PC-9 (cell line): ENCODE data around the gene ELMO2. TPM values are rescaled to one million over a fixed set of nuclear protein-coding genes. Genes with fewer than 3 reads are reported as not detected.

ENCODE experiments used
- BruUV-seq: library from RNA; stranded (reverse); fragments of 400-500 nt; replicated peaks from 2 replicates; lab custom pipeline; 2021; lab: Mats Ljungman, UMichigan
- CTCF ChIA-PET: fragments of 300-600 bp; sonication (Branson Sonifier 250); formaldehyde crosslinking; loops from one replicate; lab custom pipeline; 2022; ENCODE audit warnings: antibody characterized with exemption; lab: Charles Lee
- POLR2A ChIA-PET: fragments of 300-600 bp; sonication (Branson Sonifier 250); formaldehyde crosslinking; loops from one replicate; lab custom pipeline; 2022; ENCODE audit warnings: antibody characterized with exemption; ENCODE audit not compliant: unreplicated experiment; lab: Charles Lee
- DNase-seq, 2 experiments: peaks; one replicate each; pipeline versions ENCODE4 v3.0.0 to v3.0.0-alpha.2; 2015 to 2022; ENCODE audit warnings: mixed read lengths in 1 of 2
- H2AFZ ChIP-seq: fragments of 200-600 bp; sonication (generic); 2 replicates; pipeline ENCODE4 v1.8.1; 2017; ENCODE audit warnings: antibody characterized with exemption
- H3F3A ChIP-seq: fragments of 200-600 bp; sonication (generic); 2 replicates; pipeline ENCODE4 v1.8.1; 2017; ENCODE audit warnings: antibody characterized with exemption, mild to moderate bottlenecking, low read depth; ENCODE audit not compliant: insufficient read depth
- H3K27ac ChIP-seq: fragments of 200-600 bp; sonication (generic); 2 replicates; pipeline ENCODE4 v1.6.1; 2016; ENCODE audit warnings: mixed run types
- H3K27me3 ChIP-seq: fragments of 200-600 bp; sonication (generic); 2 replicates; pipeline ENCODE4 v1.6.1; 2016; ENCODE audit warnings: low read depth, mixed run types; ENCODE audit not compliant: insufficient read depth
- H3K36me3 ChIP-seq: fragments of 200-600 bp; sonication (generic); 2 replicates; pipeline ENCODE4 v1.6.1; 2016; ENCODE audit warnings: low read depth, mixed run types
- H3K4me1 ChIP-seq: fragments of 200-600 bp; sonication (generic); replicated peaks from 2 replicates; pipeline ENCODE4 v1.6.1; 2016; ENCODE audit warnings: mixed run types; ENCODE audit not compliant: insufficient read depth
- H3K4me2 ChIP-seq: fragments of 200-600 bp; sonication (generic); 2 replicates; pipeline ENCODE4 v1.6.1; 2017; ENCODE audit warnings: mixed run types
- H3K4me3 ChIP-seq: fragments of 200-600 bp; sonication (generic); 2 replicates; pipeline ENCODE4 v1.6.1; 2016; ENCODE audit warnings: mixed run types
- H3K79me2 ChIP-seq: fragments of 200-600 bp; sonication (generic); 2 replicates; pipeline ENCODE4 v1.6.1; 2017; ENCODE audit warnings: low read depth, mixed run types
- H3K9me2 ChIP-seq: fragments of 200-600 bp; sonication (generic); 2 replicates; pipeline ENCODE4 v1.8.1; 2017; ENCODE audit warnings: mild to moderate bottlenecking; ENCODE audit not compliant: insufficient read depth
- H3K9me3 ChIP-seq: fragments of 200-600 bp; sonication (generic); 2 replicates; pipeline ENCODE4 v1.8.1; 2016; ENCODE audit warnings: low read depth; ENCODE audit not compliant: insufficient read depth
- H4K20me1 ChIP-seq: fragments of 200-600 bp; sonication (generic); 2 replicates; pipeline ENCODE4 v1.8.1; 2017; ENCODE audit not compliant: insufficient read depth
- CTCF ChIP-seq: fragments of 200-600 bp; sonication (generic); conservative IDR thresholded peaks from 2 replicates; pipeline ENCODE4 v1.6.1; 2017; ENCODE audit warnings: mixed run types, antibody characterized with exemption, mild to moderate bottlenecking, moderate library complexity
- EZH2 ChIP-seq: fragments of 200-600 bp; sonication (generic); IDR thresholded peaks from 2 replicates; pipeline ENCODE4 v1.8.0; 2017; ENCODE audit warnings: antibody characterized with exemption, low read depth
- intact Hi-C: fragments of 100-400 bp; cut with micrococcal nuclease; formaldehyde crosslinking; loops from one replicate; pipeline ENCODE4 v1.10.0; 2022; ENCODE audit not compliant: unreplicated experiment
- total RNA-seq: library from RNA; stranded (reverse); gene quantifications from 2 replicates; pipeline ENCODE4 v1.2.3, GENCODE V29; 2021

Gene ELMO2
- total RNA-seq, 1 experiment from 2014 or later = 29.4 TPM

- Histone ChIP-seq H3K9me2 (no peaks in the 10 kb centered on the region), H3K36me3 (no peaks in the 10 kb centered on the region; the same call in 1 of the 2 replicates), H3K4me1 (no peaks in the 10 kb centered on the region; the same call in 1 of the 2 replicates), H3K4me2 (no peak overlapping the region), H4K20me1 (peaks cover 6% of the 10 kb centered on the region; the same call in 1 of the 2 replicates), H3K4me3 (no peak overlapping the region), H3K79me2 (no peaks in the 10 kb centered on the region), H3K27me3 (no peaks in the 10 kb centered on the region), H2AFZ (no peak overlapping the region), H3K9me3 (no peaks in the 10 kb centered on the region), H3F3A (peaks cover 5% of the 10 kb centered on the region), H3K27ac (no peak overlapping the region)
- intact Hi-C loops = loop anchor here (1.0 kb wide), 1 partner anchor 13 kb away; no protein-coding TSS in a partner anchor
- peak in 1 of 2 experiments; percentile 57 for DNase-seq
- CTCF ChIA-PET = interaction anchor here (0.6 to 0.7 kb wide), 2 partner anchors 217 to 567 kb away, joined by 3 read pairs; no protein-coding TSS in a partner anchor
- POLR2A ChIA-PET = interaction anchor here (0.6 kb wide), 2 partner anchors 14 to 258 kb away, joined by 4 to 7 read pairs; no protein-coding TSS in a partner anchor
- no peak for TF ChIP-seq EZH2
- TF ChIP-seq CTCF = no peak
- no TSS peak for BruUV-seq
Observed at GRCh38 chr20:46350201-46350985, 56.0 kb downstream of the ELMO2 start.

GRCh38 chr20:46349742-46350056 lies 56.7 kb downstream of the ELMO2 start:
- H3K4me1 ChIP-seq = no peaks in the 10 kb centered on the region; the same call in 1 of the 2 replicates
- H2AFZ ChIP-seq = no peak overlapping the region
- TF ChIP-seq EZH2 (no peak), CTCF (no peak)
- no peak for DNase-seq
- H3K27me3 ChIP-seq = no peaks in the 10 kb centered on the region
- H3K27ac ChIP-seq = no peak overlapping the region
- no peak overlapping the region for H3K4me2 ChIP-seq
- H3K4me3 ChIP-seq = no peak overlapping the region
- no peaks in the 10 kb centered on the region for H3K9me2 ChIP-seq
- no peaks in the 10 kb centered on the region for H3K79me2 ChIP-seq
- intact Hi-C loops = loop anchor here (1.0 to 2.0 kb wide), 3 partner anchors 14 to 327 kb away; no protein-coding TSS in a partner anchor
- peaks cover 10% of the 10 kb centered on the region; the same call in 1 of the 2 replicates for H4K20me1 ChIP-seq
- H3F3A ChIP-seq = peaks cover 6% of the 10 kb centered on the region
- H3K9me3 ChIP-seq = no peaks in the 10 kb centered on the region
- ChIA-PET CTCF (interaction anchor here (0.6 to 1.1 kb wide), 3 partner anchors 14 to 566 kb away, joined by 3 to 5 read pairs (median 4); no protein-coding TSS in a partner anchor), POLR2A (no interaction called here)
- H3K36me3 ChIP-seq = no peaks in the 10 kb centered on the region; the same call in 1 of the 2 replicates
- no TSS peak for BruUV-seq

- no peaks in the 10 kb centered on the region for H3K79me2 ChIP-seq
- no peak overlapping the region for H3K4me3 ChIP-seq
- TF ChIP-seq EZH2 = no peak
- TF ChIP-seq CTCF = peak; percentile 77
- ChIA-PET POLR2A (interaction anchor here (0.6 kb wide), 1 partner anchor 468 kb away, joined by 3 read pairs; no protein-coding TSS in a partner anchor), CTCF (interaction anchor here (0.6 to 1.1 kb wide), 6 partner anchors 15 to 550 kb away, joined by 3 to 5 read pairs (median 4); no protein-coding TSS in a partner anchor)
- peak in 1 of 2 experiments; percentile 46 for DNase-seq
- no peak overlapping the region for H2AFZ ChIP-seq
- H4K20me1 ChIP-seq = peaks cover 10% of the 10 kb centered on the region; the same call in 1 of the 2 replicates
- intact Hi-C loops = loop anchor here (1.0 to 2.0 kb wide), 2 partner anchors 216 to 327 kb away; no protein-coding TSS in a partner anchor
- H3K36me3 ChIP-seq = no peaks in the 10 kb centered on the region; the same call in 1 of the 2 replicates
- no peak overlapping the region for H3K27ac ChIP-seq
- no peaks in the 10 kb centered on the region for H3K9me2 ChIP-seq
- no peaks in the 10 kb centered on the region; the same call in 1 of the 2 replicates for H3K4me1 ChIP-seq
- no peaks in the 10 kb centered on the region for H3K9me3 ChIP-seq
- H3F3A ChIP-seq = peaks cover 6% of the 10 kb centered on the region
- no peak overlapping the region for H3K4me2 ChIP-seq
- TSS peak; percentile 13 for BruUV-seq
- no peaks in the 10 kb centered on the region for H3K27me3 ChIP-seq
Observed at GRCh38 chr20:46349035-46349741, 57.2 kb downstream of the ELMO2 start.
